Astrocyte (in vitro differentiated cells and primary cell): ENCODE measurements around the gene NRIP1.

Experiments
- CTCF ChIP-seq: IDR thresholded peaks from 2 replicates; pipeline ENCODE4 v1.5.1; 2011; ENCODE audit warnings: low read depth, mild to moderate bottlenecking, inconsistent platforms, low read length, moderate library complexity; ENCODE audit not compliant: insufficient read depth
- EZH2 ChIP-seq: IDR thresholded peaks from 2 replicates; pipeline ENCODE4 v1.6.1; 2012; ENCODE audit warnings: mild to moderate bottlenecking, low read length, inconsistent platforms; ENCODE audit not compliant: insufficient read depth

- TF ChIP-seq CTCF (no peak), EZH2 (no peak)
Observed at GRCh38 chr21:14959343-14959742, 105.5 kb downstream of the NRIP1 start.
